Lower lobe of right lung (tissue), 2 donors: ENCODE results near the gene POLR2E. TPM values are rescaled to one million over a fixed set of nuclear protein-coding genes. Genes with fewer than 3 reads are reported as not detected.
A peak's percentile ranks its signal among the peaks of the same experiment; 100 is the strongest.

Experiments used
- ATAC-seq, 2 donors: fragments of 200-7000 bp; cut with Tn5 transposase; one replicate each; pipeline ENCODE4 v1.9.1; 2020 to 2022; ENCODE audit warnings: mild to moderate bottlenecking in 2 of 2, moderate library complexity in 2 of 2
- DNase-seq: peaks from one replicate; pipeline ENCODE4 v3.0.0-alpha.2; 2020
- H3K27ac ChIP-seq: fragments of 200-600 bp; one replicate; pipeline ENCODE4 v1.8.0; 2022
- H3K27me3 ChIP-seq: fragments of 200-600 bp; one replicate; pipeline ENCODE4 v1.8.0; 2022; ENCODE audit warnings: low read depth
- H3K36me3 ChIP-seq: fragments of 200-600 bp; one replicate; pipeline ENCODE4 v1.8.0; 2022; ENCODE audit warnings: mild to moderate bottlenecking
- H3K4me1 ChIP-seq: fragments of 200-600 bp; one replicate; pipeline ENCODE4 v1.8.0; 2022
- H3K4me3 ChIP-seq: fragments of 200-600 bp; one replicate; pipeline ENCODE4 v1.8.0; 2022; ENCODE audit warnings: mild to moderate bottlenecking
- H3K9me3 ChIP-seq: fragments of 200-600 bp; one replicate; pipeline ENCODE4 v1.8.0; 2022
- intact Hi-C: fragments of 100-400 bp; cut with DNase I; formaldehyde crosslinking; loops from one replicate; pipeline ENCODE4 v1.11.0; 2022
- total RNA-seq: library from RNA; stranded (reverse); fragmentation: NEBNext Ultra II Directional; extraction: Animal tissue kit (Norgen Biotek cat#: 25700); gene quantifications from one replicate; pipeline ENCODE4 v1.2.1, GENCODE V29; 2021
- TF ChIP-seq, protein P1 (sequence below): fragments of 200-600 bp; IDR thresholded peaks from one replicate; pipeline ENCODE4 v1.8.0; 2022; ENCODE audit warnings: antibody characterized with exemption, mild to moderate bottlenecking
- donor health status: DM: no; HTN: yes; CAD: no; lungs with severe emphysema.

Gene POLR2E
- total RNA-seq, 1 donor from 2014 or later = 158 TPM

DNA sequence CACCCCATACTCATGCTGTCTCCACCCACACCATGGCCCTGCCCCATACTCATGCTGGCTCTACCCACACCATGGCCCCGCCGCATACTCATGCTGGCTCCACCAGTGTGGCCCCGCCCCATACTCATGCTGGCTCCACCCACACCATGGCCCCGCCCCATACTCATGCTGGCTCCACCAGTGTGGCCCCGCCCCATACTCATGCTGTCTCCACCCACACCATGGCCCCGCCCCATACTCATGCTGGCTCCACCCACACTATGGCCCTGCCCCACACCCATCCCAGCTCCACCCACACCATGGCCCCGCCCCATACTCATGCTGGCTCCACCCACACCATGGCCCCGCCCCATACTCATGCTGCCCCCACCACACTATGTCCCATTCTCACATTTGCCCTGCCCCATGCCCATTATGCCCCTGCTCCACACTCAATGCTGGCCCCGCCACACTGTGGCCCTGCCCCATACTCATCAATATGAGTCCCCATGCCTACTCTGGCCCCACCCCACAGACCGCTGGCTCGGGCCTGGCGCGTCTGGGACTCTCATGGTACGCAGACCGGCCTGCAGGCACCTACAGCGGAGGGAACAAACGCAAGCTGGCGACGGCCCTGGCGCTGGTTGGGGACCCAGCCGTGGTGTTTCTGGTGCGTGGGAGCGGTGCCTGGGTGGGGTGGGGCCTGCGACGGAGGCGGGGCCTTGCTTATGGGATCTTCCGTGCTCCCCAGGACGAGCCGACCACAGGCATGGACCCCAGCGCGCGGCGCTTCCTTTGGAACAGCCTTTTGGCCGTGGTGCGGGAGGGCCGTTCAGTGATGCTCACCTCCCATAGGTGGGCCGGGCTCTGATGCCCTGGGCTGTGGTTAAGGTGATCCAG, 31.9 kb downstream of the POLR2E start:
- TF ChIP-seq, protein P1, sequence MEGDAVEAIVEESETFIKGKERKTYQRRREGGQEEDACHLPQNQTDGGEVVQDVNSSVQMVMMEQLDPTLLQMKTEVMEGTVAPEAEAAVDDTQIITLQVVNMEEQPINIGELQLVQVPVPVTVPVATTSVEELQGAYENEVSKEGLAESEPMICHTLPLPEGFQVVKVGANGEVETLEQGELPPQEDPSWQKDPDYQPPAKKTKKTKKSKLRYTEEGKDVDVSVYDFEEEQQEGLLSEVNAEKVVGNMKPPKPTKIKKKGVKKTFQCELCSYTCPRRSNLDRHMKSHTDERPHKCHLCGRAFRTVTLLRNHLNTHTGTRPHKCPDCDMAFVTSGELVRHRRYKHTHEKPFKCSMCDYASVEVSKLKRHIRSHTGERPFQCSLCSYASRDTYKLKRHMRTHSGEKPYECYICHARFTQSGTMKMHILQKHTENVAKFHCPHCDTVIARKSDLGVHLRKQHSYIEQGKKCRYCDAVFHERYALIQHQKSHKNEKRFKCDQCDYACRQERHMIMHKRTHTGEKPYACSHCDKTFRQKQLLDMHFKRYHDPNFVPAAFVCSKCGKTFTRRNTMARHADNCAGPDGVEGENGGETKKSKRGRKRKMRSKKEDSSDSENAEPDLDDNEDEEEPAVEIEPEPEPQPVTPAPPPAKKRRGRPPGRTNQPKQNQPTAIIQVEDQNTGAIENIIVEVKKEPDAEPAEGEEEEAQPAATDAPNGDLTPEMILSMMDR = no peak
- H3K4me3 ChIP-seq = no peak overlapping the region
- H3K27me3 ChIP-seq = no peaks in the 10 kb centered on the region
- no peak overlapping the region for H3K27ac ChIP-seq
- H3K4me1 ChIP-seq = peaks cover 37% of the 10 kb centered on the region
- DNase-seq = peak; percentile 63
- ATAC-seq = no peak
- intact Hi-C loops = no loop called here
- no peaks in the 10 kb centered on the region for H3K36me3 ChIP-seq
- H3K9me3 ChIP-seq = peaks cover 3% of the 10 kb centered on the region

DNA sequence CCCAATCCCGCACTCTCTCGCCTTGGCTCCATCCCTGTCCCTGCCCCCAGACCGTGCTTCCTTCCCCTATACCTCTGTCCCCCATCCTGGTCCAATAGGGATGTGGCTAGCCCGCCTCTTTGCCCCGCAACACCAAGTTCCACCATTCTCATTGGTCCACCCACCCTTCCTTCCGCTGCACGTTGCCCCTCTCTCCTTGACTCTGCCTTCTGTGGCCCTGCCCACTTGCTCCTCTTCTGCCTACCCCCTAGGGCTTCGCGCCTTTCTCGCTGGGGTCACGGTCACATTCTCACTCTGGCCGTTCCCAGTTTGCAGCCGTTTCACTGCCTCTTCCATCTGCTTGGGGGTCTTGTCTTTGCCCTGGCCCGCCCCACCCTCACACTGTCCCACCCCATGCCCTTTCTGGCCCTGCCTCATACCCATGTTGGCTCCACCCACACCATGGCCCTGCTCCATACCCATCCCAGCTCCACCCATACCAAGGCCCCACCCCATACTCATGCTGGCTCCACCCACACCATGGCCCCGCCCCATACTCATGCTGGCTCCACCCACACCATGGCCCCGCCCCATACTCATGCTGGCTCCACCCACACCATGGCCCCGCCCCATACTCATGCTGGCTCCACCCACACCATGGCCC, 32.7 kb downstream of the POLR2E start:
- peaks cover 31% of the 10 kb centered on the region for H3K4me1 ChIP-seq
- H3K9me3 ChIP-seq = peaks cover 8% of the 10 kb centered on the region
- no peaks in the 10 kb centered on the region for H3K36me3 ChIP-seq
- DNase-seq (peak; percentile 56), ATAC-seq (no peak)
- no peak overlapping the region for H3K27ac ChIP-seq
- H3K27me3 ChIP-seq = no peaks in the 10 kb centered on the region
- intact Hi-C loops = no loop called here
- no peak overlapping the region for H3K4me3 ChIP-seq
- TF ChIP-seq, protein P1 = no peak

DNA sequence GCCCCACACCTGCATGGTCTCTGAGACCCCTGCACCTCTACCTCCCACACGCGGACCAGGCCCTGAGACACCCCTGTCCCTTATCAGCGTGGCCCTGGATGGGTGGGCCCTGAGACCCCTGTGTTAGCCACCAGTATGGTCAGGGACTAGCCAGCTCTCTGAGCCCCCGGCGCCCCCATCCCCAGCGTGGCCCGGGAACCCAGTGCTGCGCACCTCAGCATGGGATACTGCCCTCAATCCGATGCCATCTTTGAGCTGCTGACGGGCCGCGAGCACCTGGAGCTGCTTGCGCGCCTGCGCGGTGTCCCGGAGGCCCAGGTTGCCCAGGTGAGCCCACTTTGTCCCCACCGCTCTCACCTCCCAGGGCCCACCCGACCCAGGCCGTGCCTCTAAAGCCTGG, 33.2 kb downstream of the POLR2E start:
- peak; percentile 50 for DNase-seq
- peaks cover 13% of the 10 kb centered on the region for H3K9me3 ChIP-seq
- no peak overlapping the region for H3K4me3 ChIP-seq
- intact Hi-C loops = no loop called here
- ATAC-seq = no peak
- peaks cover 26% of the 10 kb centered on the region for H3K4me1 ChIP-seq
- H3K36me3 ChIP-seq = no peaks in the 10 kb centered on the region
- H3K27ac ChIP-seq = no peak overlapping the region
- TF ChIP-seq, protein P1 = no peak
- H3K27me3 ChIP-seq = no peaks in the 10 kb centered on the region

DNA sequence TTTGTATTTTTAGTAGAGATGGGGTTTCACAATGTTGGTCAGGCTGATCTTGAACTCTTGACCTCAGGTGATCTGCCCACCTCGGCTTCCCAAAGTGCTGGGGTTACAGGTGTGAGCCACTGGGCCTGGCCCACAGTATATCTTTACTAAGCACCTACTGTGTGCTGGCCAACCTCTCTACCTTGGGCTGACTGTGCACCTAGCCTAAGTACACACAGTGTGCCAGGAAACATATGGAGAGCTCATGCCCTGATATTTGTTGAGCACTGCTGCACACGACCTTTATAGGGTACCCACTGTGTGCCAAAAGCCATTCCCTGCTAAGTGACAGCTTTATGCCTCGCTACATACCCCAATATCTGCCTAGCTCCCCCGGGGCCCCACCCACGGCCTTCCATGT, 34.5 kb downstream of the POLR2E start:
- ATAC-seq (no peak), DNase-seq (no peak)
- intact Hi-C loops = no loop called here
- H3K4me3 ChIP-seq = no peak overlapping the region
- H3K9me3 ChIP-seq = peaks cover 20% of the 10 kb centered on the region
- H3K27me3 ChIP-seq = no peaks in the 10 kb centered on the region
- TF ChIP-seq, protein P1 = no peak
- no peaks in the 10 kb centered on the region for H3K36me3 ChIP-seq
- no peak overlapping the region for H3K27ac ChIP-seq
- H3K4me1 ChIP-seq = peaks cover 13% of the 10 kb centered on the region

DNA sequence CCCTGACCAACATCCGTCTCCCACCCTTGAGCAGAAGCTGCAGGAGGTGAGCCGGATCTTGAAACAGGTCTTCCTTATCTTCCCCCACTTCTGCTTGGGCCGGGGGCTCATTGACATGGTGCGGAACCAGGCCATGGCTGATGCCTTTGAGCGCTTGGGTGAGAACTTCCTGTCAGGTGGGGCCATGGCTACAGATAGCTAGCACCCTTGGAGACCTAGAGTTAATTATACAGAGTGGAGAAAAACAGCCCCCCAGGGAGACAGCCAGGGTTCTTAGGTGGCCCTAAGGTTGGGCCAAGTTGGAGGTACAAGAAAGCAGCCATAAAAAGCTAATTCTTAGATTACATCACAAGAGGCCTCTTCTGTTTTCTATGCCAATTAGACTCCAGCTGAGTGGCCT, 37.1 kb downstream of the POLR2E start:
- no peaks in the 10 kb centered on the region for H3K27me3 ChIP-seq
- ATAC-seq (no peak), DNase-seq (no peak)
- H3K4me1 ChIP-seq = no peaks in the 10 kb centered on the region
- no peak overlapping the region for H3K27ac ChIP-seq
- H3K9me3 ChIP-seq = peaks cover 20% of the 10 kb centered on the region
- H3K4me3 ChIP-seq = no peak overlapping the region
- TF ChIP-seq, protein P1 = no peak
- H3K36me3 ChIP-seq = peaks cover 6% of the 10 kb centered on the region
- intact Hi-C loops = no loop called here
